Glomerular visceral epithelial cell (primary cell): Measurements from ENCODE around the gene MSI2.
A peak's percentile ranks its signal among the peaks of the same experiment; 100 is the strongest.

ENCODE experiments used
- DNase-seq: peaks from one replicate; pipeline ENCODE4 v3.0.0-alpha.2; 2016; ENCODE audit errors: extremely low spot score

The MSI2 gene

DNA sequence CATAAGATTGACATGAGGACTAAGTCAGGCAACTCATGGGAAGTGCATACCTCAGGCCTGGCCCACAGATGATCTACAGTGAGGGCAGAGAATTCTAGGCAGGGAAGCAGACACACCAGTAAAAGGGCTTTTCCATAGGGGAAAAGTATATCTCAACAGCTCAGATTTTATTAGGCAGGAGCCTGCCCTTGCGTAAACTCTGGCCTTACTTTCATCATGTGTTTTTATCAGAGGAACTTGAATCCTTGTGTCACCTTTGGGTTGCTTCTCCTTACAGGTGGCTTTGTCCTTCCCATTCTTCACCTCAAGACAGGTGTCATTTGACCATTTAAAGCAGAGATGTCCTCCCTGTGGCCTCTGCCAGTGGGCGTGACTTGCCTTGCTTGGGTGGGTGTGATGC, 138.1 kb downstream of the MSI2 start:
- no peak for DNase-seq

DNA sequence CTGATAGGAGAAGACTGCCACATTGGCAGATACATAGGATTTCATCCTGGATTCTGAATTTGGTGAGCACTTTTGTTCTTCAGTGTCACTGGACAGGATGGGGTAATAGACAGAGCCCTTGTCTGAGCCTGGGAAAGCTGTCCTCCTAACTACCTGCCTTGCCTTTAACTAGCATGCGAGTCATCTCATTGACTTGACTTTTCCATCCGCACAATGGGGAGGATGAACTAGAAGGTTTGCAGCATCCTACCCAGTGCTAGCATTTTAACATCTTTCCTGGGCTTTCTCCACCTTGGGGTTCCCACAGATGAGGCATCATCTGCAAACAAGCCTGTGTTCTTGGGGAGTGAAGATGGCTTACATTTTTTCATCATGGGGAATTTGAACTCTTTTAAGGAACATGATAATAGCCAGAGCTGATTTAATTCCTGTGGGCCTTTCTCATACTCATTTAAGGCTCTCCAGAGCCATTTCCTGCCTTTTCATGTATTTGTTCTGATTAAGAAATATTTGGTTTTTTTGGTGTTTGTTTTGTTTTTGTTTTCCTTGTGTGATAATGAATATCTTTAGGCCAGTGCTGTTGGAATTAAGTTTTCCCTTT, 139.5 kb downstream of the MSI2 start:
- DNase-seq = no peak

DNA sequence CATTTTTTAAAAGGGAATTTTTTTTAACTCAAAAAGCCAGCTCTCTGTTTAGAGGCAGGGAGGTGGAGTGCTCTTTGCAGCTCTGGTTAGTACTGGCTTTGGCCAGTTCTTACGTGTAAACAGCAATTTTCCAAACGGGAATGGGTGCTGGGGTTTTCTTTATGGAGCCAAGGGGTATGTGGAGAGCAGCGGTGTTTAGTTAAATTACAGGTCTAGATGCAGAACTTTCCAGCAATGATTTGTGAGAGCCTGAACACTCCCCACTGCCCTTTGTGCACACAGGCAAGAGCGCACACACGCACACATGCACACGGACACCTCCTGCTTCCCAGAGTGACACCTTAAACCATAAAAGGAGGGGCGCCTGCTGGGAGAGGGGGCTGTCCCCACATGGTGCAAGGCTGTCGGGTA, 140.2 kb downstream of the MSI2 start:
- DNase-seq = no peak

DNA sequence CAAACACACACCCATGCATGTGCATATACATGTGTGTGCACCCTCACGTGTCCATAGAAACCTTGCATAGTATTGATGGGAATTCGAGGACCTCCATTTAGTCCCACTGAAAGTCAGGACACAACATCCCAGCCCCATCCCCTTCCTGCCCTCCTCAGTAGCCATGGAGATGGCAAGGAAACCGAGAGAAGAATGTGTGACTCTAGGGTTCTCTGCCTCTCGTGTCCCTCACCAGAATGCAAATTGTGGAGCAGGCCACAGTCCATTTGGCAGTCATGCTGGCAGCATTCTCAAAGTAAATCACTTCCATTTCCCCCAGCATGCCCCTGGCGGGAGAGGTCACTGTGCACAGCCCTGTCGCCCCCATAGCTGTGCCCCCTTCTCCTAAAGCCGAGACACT, 141.1 kb downstream of the MSI2 start:
- no peak for DNase-seq

DNA sequence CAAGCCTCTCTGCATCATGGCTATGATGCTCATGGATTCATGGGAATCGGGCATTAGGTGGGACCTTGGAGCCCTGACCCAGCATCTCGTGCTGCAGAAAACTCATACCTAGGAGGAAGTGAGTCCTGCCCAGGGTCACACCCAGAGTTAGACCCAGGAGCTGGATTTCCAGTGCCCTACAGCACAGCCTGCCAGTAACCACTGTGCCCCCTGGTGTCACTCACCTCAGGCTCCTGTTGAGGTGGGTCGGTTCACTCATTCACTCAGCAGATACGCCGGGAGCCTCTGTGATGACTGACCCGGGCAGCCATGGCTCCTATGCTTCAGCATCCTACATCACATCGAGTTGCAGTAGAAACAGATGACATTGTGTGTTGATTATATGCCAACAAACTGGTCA, 143.4 kb downstream of the MSI2 start:
- no peak for DNase-seq

DNA sequence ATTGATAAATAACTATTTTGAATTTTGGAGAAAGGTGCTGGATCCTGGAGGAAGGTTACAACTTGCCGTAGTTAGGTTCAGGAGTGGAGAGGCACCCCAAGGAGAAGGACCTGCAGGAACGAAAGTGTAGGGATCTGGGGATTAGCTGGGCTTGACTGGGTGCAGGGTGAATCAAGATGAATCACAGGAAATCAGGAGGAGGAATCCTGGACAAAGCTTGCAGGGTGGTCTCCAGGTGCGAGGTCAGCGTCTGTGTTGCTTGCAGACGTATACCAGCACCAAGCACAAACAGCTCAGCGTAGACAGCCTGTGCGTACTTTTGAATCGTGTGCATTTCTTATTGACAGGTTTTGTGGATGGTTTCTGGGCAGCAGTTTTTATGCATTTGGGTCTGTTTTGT, 144.3 kb downstream of the MSI2 start:
- peak; percentile 30 for DNase-seq

DNA sequence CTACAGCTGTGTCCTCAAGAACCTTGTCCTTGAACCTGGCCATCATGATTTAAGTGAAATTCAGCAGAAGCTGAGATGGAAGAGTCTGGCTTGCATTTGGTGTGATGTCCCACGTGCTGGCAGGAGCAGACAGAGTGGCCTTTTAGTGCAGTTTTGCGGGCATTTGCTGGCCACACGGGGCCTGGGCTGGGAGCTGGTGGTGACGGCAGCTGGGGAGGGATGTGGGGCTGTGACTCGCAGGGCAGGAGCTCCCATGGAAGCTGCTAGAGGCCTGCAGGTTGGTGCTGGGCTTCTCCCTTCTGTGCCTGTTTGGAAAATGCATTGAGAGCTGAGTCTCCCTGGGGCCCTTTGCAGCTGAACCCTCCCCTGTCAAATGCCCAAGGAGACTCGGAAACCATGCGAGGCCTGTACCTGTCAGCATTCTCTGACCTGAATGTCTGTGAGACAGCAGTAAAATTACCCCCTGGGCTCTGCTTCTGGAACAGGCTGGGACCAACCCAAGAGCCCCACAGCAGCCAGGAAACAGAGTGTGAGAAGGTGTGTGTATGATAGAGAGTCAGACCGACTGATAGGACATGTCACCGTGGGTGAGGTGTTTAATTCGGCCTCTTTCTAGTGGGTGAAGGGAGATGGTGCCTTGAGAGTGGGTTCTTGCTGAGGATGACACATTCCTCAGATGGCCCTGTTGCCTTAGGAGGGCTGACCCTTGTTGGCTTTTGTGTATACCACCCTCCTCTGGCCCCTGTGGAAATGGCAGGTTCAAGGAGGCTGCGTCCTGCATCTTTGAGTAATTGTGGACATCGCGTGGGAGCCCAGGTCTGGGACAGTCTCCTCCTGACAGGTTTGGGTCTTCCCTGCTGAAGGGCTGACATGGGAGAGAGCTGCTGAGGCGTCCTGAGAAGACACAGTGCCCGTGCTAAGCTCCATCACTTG, 145.5 kb downstream of the MSI2 start:
- DNase-seq = peak; percentile 20

DNA sequence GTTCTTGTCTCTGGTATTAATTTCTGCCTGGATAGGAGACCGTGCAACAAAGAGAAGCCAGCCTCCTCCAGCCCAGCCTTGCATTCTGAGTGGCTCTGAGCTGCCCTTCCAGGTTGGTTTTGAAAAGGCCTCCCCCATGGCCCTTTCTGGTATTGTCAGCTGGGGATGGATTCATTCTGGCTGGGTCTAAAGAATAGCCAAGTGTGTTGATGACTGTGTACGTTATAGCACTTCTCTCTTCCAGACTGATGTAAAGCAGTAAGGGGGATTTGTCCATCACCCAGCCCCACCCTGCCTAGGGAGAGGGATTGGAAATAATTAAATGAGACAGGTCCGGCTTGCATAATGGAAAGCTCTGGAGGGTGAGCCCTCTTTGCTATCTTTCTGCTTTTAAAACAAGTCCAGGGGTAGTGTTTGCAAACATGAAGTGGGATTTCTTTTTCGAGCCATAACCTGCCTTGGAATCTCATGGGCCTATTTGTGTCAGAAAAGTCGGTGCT, 146.4 kb downstream of the MSI2 start:
- DNase-seq = no peak

DNA sequence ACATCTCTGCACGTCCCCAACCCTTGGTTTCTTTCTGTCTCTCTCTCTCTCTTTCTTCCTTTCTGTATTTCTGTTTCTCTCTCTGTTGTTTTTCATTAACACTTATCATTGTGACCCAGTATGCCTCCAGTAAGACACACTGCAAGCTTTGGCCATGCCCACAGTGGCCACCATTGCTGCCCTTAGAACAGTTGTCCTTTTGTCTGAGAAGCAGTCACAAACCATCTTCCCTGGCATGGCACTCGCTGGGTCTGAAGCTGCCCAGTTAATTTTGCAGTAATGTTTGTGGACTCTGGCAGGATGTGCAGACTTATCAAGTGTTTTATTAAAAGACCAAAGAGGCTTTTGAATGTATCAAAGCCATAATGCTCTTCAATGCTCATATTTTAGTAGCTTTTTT, 146.9 kb downstream of the MSI2 start:
- no peak for DNase-seq

DNA sequence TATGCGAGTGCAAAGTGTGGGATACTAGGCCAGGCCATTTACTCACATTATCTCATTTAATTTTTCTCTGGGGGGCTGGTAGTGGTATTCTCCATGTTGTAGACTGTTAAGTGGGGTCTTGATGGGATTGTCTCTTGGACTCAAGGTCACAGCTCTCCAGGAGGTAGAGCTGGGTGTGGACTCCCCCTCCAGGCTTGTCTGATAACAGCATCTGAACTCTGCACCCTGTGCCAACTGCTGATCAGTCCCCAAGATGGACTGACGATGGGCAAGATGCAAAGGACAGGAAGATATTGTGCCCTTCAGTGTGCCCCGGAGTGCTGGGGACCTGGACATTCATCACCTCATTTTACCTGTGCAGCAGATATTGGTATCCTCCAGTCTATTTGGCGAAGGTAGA, 147.8 kb downstream of the MSI2 start:
- no peak for DNase-seq

DNA sequence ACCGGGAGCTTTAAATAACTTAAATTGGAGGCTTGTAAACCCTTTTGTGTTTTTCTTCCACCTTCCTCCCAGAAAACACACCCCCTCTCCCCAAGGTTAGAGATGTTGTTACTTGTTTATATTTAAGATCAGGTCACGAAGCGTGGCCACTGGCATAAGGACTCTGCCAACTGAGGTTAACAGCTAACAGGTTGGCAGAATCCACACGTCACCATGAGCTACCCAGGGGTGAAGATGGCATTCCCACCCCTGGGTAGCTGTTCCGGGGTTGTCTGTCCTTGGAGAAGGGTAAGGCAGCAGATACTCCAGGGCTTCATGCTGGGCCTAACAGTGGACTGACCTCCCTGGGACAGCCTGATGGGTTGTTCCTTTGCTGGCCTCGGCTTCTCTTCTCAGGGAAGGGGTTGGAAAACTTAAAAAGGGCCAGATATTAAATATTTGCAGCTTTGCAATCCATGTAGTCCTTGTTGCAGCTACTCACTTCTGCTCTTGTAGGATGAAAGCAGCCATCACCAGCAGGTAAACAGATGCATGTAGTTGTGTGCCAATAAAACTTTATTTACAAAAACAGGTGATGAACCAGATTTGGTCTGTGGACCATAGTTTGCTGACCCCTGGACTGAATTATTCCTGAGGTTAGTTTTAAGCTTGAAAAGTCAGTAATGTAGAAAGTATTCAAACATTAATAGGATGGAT, 148.6 kb downstream of the MSI2 start:
- DNase-seq = no peak

DNA sequence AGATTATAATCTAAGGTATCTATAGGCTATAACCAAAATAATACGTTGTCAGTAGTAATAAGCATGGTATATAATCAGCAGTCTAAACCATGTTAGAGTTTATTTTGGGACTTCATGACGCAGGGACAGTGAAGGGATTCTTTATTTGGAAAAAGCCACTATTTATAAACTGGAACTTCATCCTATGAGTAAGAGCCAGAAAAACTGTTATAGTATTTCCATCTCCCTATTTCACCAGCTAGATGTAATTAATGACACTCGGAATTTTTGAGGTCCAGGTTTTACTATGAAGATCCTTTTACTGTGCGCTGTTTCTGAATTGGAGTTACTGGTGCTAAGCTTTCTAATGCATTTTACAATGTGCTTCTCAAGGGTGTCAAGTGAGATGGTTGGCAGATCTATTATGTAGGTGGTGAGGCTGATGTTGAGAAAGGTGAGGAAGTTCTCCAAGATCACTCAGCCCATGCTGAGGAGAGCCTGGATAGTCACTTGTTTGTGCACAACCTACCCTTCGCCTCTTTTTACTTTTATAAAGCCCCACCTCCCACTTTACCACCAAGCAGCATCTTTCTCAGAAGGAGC, 149.3 kb downstream of the MSI2 start:
- no peak for DNase-seq

DNA sequence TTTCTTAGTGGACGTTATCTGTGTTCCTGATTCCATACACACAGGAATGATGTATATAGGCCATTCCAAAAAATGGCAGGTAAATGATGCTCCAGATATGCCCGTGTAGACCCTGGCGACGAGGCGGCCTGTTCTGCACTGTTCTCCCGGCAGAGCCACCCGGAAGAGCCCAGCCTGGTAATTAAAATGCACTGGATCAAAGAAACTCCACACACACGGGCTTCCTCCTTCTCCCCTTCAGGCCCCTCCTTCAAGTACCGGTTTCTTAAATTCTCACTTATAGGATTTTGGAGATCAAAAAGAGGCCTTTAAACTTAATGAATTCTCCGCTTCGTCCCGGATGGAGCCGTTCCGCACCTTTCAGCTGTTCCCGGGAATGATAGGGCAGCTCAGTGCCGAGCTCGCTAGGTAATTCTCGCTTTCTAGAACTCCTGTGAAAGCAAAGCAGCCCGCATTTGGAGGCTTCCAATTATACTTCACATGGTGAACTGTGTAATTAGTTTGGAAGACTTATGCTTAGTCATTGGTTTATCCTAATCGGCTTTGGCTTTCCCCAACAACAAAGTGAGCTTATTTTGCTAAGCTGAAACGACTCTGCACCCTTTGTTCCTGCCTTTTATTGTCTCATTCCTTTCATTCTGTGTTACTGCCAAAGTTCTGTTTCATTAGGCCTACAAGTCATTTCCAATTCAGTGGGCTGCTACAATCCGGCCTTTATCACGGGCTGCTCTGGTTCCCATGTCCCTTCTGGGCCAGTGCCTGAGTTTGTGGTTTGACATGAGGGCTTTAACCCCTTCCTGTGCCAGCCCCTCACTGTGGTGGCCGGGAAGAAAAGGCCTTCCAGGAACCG, 150.0 kb downstream of the MSI2 start:
- DNase-seq = no peak

DNA sequence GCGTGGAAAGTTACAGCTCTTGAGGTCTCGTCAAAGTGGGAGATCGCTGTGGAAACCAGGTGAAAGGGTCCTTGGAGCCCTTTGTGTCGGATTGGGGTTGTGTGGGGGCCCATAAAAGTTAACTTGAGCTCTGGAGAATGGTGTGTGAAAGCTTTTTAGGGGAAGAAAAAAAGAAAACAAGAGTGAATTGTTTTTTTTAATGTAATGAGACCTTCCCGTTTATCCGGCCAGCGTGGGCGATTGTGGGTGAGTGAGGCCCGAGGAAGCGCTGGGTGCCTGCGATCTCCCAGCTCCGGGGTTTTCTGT, 150.6 kb downstream of the MSI2 start:
- no peak for DNase-seq

DNA sequence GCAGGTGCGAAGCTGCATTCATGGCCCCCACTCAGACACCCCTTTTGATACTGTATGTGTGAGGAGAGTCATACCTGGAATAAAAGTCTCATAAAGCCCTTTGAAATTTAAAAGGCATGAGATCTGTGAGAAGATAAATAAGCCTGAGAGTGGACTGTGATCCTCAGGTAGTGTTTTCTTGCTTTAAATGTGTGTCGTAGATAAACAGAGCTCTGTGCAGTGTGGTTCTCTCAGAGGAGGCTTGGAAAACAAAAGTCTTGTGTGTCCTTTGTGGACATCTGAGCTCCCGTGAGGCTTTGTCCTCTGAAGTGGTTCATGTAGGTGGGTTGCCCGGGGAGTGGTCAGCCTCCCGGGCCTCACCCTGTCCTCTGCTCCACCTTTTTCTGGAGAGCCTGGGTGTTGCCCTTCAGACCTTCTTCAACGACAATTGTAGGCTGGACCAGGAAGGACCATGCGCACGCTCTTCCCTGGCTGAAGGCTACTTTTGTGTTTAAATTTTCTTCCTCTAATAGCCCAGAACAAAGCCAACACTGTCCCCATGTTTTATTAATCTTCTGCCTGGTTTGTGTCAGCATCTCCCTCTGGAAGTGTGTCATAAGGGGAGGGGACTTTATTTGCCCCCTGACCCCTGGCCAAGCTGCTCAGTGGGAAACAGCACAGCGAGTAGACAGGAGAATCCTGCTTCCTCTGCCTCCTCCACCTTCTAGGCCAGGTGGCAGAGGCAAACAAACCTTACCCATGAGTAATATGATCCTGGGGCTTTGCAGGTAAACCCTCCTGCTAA, 151.2 kb downstream of the MSI2 start:
- DNase-seq = no peak

DNA sequence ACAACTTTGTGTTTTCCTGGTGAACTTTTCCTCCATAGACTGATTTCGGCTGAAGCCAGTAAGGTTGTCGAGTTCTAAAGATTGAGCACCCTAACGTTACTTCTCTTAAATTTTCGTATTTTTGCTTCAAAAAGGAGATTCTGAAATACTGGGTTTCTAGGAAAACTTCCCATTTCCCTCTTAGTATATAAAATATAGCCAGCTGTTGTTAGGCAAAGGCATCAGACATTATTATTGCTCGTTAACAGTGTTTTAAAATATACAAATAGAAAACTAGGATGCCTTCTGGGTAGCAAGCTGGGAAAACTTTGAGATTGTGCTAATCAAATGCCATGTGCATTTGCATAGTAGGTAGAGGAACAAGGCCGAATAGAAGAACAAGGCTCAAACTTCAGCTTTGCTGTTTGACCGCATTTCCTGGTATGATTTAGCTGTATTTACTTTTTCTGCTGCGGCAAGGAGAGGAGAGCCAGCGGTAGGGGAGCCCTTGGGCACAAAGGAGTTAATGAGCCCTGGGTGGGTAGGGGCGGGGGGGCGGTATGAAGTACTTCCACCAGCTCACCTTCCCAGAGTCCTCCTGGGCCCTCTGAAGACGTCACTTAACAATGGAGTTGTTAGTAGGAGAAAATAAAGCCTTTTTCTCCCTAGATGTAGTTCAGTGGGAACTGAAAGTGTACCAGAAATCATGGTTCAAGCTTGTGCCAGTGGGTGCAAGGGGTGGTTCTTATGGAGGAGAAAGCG, 151.9 kb downstream of the MSI2 start:
- DNase-seq = no peak

DNA sequence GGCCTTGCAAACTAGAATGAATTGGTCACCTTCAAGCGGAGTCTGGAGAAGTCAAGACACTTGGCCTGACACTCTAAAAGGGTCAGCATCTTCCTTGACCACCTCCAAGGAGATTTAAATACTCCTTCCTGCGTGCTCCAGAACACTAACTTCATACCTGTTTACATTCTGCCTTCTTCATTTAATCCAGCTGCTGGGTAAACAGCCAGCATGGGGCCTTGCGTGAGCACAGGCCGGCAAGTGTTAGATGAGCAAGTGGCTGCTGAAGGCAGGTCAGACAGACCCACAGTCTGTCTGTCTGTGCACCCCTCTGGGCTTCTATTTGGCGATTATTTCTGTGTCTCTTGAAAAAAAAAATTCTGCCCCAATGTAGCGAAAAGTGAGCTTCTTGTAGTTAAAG, 153.8 kb downstream of the MSI2 start:
- DNase-seq = no peak

DNA sequence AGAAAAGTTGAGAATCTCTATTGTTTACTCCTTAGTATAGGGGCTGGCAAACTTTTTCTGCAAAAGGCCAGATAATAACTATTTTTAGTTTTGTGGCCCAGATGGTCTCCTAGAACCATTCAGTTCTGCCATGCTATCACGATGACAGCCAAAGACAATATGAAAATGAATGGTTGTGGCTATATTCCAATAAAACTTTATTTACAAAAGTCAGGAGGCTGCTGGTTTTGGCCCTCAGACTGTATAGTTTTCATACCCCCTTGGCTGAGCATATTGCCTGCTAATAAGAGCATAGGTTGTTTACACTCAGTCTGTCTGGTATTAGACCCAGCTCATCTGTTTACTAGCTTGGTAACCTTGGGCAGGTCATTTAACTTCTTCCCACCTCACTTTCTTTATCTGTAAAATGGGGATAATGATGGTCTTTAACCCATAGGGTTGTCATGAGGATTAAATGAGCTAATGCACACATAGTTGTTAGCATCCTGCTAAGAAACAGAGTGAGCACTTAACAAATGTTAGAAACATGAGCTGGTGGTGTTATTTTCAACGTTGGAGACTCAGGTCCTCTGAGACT, 156.3 kb downstream of the MSI2 start:
- DNase-seq = no peak

DNA sequence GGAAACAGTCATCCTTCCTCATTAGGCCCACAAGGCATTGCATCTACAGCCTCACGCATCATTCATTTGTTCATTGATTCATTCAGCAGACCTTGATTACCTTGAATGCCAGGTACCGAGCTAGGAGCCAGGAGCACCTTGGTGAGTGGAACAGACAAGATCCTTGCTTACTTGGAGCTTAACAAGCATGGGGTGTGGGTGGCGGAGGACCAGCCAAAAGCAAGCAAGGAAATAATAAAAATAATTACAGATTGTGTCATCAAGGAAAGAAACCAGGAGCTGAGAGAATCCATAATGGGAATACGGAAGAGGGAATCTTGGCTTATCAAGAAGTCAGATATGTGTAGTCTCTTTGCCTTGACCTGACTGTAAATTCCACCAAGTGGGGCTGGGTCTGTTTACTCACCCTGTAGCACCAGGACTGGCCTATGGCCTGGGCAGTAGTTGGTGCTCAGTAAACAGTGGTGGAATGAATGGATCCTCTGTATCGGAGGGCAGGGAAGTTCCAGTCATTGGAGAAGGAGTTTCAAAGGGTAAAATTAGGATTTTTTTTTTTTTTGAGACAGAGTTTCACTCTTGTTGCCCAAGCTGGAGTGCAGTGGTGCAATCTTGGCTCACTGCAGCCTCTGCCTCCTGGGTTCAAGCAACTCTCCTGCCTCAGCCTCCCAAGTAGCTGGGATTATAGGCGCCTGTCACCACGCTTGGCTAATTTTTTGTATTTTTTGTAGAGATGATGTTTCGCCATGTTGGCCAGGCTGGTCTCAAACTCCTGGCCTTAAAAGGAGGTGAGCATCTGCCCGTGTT, 157.7 kb downstream of the MSI2 start:
- DNase-seq = no peak
